ENCODE measurements around the gene TRIM8.

Gene TRIM8

DNA sequence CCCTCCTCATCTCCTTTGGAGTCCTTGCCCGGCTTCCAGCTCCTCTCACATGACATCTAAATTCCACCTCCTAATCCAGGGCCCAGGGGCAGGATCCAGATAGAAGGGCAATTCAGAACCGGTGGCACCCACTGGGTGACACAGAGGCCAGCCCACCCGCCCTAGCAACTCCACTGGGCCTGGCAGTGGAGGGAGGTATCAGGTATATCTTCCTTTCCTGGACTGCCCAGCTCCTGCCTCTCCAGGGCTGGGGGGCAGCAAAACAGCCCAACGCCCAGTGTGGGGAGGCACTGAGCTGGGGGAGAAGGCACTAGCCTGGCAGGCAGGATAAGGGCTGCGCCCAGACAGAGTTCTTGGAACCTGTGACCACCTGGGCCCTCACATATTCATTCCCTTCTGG is 10.4 kb upstream of the TRIM8 start:
- no peak for DNase-seq

DNA sequence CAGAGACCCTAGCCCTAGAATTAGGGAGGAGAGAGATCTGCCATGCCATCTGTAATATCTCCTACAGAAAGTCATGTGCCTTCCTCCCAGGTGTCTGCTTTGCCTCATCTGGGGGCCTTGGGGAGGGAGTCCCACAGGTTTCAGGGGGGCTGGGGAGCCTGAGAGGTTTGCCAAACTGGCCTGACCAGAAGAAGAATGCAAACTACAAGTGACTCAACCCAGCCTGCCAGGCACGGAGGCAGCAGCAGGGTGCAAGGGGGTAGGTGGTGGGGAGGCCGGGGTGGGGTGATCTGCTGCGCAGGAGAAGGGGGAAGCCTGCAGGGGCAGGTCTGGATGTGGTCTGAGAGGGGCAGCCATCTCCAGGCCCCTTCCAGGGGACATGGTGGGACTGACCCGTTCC is 9.6 kb upstream of the TRIM8 start:
- no peak for DNase-seq

DNA sequence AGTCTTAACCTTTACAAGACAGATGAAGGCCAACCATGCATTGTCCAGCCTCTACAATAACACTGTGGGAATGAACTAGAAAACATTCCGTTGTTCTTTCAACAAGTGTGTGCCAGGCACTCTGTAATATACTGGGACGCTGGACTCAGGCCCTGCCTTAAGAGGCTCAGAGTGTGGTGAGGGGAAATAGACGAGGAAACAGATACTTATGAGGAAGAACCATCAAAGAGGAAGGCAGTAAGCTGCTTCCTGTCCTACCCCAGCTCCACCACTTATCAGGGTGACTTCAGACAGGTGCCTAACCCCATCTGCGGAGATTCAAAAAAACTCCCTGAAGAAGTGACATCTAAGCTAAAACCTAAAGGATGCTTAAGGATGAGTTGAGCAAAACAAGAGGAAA is 8.9 kb upstream of the TRIM8 start:
- DNase-seq = no peak

DNA sequence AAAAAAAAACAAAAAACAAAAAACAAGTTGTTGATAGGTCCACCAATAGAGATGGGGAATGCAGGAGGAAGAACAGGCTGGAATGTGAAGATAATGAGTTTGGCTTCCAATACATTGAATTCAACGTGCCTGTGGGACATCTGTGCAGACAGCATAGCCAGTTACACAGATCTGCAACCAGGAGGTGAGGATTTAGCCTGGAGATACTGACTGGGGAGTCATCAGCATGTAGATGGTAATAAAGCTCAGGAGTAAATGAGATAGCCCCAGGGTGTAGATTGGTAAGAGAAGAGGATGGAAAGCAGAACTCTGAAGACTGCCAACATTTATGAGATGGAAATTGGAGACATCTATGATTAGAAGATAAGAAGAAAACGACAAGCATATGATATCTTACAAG is 4.7 kb upstream of the TRIM8 start:
- peak; percentile 25 for DNase-seq

DNA sequence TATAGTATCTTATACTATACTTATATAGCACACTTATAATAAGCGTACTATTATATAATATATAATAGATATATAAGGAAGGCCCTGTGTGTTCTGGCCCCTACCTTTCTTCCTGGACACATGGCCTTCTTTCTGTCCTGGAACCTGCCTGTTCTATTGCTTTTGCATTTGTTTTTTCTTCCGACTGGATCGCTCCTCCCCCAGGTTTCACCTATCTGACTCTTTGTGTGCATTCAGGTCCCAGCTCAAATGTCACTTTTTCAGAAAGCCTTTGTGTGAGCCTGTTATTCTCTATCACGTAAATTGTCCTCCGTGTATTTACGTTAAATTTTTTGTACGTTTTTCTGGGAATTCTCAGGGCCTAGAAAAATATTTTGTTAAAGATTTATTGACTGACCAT is 2.9 kb upstream of the TRIM8 start:
- DNase-seq = no peak

DNA sequence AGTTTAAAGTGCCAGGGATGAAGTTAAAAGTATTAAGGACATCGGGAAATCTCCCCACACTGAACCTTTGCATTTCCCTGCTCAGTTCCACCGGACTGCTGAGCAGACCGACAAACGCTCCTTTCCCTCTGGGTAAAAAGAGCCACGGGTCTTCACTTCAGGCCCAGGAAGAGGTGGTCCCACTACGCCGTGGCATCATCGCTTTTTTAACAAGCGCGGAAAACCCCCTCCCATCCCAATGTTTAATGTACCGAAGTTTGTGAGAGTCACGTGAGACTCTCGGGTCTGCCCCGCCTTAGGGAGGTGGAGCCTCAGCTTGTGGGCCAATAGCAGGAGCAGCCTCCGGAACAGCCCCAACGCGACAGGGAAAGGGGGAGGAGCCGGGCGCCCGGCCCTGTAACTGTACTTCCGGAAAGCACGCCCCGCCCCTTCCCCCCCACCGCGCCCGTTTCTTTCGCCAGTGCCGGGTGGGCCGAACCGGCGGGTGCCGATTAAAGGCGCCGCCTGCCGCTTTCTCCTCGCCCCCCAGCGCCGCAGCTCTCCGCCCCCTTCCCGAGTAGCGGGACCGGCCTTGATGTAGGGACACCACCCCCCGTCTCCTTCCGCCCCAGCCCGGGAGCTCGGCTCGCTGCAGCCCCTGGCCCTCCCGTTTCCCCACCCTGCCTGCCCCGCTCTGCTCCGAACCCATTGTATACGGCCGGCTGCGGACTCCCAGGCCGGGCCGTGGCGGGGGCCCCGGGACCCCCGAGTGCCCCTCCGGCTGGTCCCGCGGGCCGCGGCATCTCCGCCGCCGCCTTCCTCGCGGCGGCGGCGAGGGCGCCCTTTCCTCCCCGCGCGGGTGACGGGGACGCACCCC is 2.2 kb upstream of the TRIM8 start:
- DNase-seq = peak; percentile 99

DNA sequence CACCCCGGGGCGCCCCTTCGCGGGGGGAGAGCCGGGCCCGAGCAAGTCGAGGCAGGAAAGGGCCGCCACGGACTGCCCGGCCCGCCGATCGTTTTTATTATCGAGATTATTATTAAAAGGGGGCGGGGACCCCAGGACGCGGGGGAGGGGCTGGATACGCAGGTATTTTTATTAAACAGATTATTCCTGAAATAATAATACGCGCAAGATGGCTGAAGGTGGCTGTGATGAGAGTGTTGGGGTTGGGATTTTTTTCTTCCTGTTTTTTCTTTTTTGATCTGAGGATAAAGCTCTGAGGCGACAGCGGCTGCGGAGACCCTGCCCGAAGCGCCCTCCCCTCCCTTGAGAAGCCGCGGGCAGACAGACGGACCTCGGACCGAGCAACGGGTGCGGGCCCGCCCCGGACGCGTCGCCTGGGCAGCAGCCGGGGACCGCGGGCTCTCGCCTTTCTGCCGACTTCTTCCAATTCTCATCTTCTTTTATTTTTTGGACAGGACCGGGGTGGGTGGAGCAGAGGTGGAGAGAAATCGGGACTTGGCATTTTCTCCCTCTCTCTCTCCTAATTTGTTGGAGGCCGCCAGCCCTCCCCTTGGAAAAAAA is 1.4 kb upstream of the TRIM8 start:
- DNase-seq = peak; percentile 72

DNA sequence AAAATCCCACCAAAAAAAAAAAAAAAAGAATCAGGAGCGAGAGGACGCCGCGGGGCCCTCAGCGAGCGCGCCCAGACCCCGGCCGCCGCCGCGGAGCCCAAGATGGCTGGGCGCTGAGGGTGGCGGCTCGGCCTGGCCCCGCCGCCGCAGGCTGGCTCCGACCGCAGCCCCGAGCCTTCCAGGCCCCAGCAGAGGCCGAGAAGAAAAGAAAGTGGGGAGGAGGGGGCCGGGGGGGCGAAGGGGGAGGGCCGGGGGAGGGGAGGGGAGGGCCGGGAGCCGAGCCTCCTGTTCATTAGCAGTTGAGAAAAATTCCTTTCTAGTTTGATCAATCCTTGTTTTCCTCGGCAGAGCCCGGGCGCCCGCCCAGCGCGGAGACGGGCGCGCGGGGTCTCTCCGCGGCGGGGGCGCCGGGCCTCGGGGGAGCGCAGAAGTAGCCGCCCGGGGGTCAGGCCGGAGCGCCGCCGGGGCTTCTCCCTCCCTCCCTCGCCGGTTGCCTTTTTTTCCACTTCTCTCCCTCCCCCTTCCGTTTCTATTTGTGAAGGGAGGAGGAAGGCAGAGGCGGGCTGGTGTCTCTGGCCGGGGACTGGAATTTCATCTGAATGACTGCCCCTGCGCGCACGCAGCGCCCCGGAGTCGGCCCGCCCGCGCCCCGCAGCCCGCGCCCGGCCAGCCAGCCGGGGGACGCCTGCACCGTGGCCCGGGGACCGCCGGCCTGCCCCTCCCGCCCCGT is 778 bp upstream of the TRIM8 start:
- DNase-seq = peak; percentile 83

DNA sequence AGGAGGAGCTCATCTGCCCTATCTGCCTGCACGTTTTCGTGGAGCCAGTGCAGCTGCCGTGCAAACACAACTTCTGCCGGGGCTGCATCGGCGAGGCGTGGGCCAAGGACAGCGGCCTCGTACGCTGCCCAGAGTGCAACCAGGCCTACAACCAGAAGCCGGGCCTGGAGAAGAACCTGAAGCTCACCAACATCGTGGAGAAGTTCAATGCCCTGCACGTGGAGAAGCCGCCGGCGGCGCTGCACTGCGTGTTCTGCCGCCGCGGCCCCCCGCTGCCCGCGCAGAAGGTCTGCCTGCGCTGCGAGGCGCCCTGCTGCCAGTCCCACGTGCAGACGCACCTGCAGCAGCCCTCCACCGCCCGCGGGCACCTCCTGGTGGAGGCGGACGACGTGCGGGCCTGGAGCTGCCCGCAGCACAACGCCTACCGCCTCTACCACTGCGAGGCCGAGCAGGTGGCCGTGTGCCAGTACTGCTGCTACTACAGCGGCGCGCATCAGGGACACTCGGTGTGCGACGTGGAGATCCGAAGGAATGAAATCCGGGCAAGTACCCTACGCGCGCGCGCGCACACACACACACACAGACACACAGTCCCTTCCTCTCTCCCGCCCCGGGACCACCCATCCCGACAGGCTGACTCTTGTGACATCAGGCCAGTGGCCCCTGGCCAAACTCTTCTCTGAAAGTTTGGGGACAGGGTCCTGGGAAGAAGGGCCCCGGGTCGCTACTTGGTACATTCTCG is 538 bp downstream of the TRIM8 start:
- peak; percentile 89 for DNase-seq

DNA sequence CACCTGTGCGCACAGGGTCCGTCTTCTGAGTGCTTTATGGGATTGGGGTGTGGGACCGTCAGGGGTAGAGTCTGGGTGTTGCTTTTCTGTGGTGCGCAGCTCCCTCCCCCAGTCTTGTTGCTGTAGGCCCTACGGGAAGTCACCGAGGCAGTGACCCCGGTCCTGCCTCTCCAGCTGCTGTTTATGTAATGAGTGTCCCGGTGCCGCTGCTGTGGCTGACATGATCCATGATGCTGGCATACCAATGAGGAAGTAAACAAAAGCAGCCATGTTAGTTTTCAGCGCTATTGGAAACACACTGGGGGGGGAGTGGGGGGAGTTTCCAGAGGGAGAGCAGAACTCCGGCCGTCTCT is 1.1 kb downstream of the TRIM8 start:
- peak; percentile 73 for DNase-seq

DNA sequence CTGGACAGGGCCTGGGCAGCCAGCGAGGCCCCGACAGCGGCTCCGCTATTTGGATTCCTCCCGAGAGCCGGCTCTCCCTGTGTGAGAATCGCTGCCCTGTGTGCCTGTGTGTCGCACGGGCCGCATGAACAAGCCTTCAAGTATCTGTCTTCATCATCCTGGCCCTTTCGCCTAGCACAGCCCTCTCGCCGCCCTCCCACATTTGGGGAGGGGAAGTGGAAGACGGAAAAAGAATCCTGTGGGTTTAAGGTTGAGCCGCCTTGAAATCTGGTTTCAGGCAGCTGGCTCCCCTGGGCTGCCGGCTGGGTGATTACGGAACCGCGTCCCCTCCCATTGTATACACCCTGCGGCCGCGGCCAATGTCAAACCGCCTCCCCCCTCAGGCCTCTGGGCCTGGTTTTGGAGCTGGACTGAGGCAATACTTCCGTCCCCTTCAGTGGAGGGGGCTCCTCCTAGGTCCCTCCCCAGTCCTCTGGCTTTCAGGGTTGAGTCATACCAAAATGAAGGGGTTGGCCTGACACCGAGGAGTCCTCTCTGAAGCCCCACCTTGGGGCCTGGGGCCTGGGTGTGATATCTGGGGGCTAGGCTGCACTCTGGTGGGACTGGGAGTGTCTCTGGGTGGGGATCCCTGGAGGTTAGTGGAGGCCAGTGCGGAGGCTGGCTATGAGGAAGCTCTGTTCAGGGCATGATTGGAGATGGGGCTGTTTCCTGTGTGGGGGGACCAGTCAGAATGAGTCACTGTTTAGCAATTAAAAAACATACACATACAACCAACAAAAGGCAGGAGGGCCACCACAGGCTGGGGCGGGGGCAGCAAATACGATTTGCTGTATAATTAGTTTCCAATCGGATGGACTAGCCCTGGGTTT is 1.7 kb downstream of the TRIM8 start:
- peak; percentile 97 for DNase-seq

DNA sequence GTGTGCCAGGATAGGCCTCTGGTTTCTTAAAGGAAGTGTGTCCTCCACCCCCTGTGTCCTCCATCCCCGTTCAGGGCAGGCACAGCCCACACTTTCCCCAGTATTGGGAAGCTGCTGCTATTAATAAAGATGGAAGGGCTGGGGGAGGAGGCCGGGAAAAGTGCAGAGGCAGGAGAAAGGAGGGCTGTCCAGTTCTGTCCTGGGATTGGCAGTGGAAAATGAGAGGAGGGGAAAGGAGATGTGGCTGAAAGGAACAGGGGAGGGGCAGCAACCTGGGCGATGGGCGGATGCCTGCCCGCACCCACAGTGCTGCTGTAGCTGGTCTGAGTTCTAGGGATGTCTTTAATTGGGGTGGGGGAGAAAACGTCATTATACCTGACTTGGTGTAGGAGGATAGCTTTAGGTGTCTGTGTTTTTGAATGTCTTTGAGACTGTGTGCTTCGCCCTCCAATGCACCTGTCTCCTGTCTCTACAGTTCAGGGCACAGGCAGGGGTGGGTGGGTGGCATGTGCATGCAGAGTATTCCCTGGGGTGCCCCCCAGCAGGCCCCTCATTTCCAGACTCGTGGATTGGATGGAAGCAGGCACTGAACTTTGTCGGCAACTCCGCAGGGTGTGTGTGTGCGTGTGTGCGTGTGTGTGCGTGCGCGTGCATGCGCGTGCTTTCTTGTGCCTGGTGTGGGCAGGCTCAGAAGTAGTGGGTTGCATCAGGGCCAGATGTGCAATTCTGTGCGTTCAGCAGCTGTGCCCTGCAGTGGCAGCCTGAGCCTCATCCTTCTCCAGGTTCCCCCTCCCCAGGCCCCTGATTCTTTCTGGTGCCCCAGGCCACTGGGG is 2.5 kb downstream of the TRIM8 start:
- no peak for DNase-seq

DNA sequence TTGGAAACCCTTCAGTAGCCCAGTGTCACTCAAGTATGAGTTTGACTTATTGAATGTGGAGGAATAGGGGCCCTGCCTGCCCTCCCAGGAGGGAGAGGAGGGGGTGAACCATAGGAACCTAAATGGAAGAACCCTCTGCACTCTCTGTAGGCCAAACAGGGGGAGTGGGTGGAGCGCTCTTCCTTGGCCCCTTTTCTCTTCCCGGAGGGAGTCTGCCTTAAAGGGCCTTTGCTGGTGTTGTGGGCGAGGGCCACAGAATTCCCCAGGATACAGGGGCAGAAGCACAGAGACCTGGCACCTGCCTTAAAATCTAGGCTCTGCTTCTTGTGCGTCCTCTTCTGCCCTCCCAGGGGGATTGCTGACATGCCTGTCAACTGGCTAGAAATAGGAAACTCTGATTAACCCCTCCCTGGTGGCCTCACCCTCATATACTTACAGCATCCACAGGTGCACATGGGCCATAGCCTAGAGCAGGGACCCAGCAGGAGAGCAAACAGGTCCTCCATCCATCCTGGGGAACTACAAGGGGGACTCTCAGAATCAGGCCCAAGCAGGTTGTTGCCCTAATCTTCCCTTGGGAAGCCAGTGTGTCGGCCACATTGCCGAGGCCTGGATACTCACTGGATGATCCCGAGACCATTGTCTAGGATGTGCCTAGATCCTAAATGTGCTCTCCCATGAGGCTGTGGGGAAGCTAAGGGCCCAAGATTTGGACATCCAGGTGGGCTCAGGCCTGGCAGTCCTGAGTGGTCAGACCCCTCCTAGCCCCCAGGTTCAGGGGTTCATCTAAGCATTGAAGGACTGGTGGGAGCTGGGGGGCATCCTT is 3.4 kb downstream of the TRIM8 start:
- no peak for DNase-seq

DNA sequence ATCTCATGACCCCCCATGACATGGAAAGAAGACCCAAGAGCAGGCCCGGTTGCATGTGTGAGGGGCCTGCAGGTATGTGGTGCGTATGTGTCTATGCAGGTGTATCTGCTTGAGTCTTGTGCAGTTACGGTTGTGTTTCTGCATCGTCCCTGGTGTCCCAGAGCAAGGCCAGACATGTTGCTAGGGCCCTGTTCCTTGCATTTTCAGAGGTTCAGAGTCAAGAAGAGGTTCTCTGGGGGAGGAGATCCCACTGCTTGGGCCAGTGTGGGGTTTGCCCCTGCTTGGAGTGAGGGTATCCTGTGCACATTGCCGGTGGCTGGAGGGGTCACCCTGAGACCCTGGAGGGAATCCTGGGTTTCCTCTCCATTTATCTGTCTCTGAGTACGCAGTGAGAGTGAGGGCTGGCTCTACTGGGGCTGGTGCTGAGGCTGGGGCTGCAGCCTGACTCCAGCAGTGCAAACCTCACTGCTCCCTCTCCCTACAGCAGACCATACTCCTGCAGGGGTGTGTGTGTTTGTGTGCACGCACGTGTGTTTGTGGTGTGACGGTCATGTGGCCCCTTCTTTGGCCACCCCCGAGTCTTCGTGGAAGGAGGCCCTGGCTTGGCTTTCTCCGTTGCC is 4.1 kb downstream of the TRIM8 start:
- no peak for DNase-seq

DNA sequence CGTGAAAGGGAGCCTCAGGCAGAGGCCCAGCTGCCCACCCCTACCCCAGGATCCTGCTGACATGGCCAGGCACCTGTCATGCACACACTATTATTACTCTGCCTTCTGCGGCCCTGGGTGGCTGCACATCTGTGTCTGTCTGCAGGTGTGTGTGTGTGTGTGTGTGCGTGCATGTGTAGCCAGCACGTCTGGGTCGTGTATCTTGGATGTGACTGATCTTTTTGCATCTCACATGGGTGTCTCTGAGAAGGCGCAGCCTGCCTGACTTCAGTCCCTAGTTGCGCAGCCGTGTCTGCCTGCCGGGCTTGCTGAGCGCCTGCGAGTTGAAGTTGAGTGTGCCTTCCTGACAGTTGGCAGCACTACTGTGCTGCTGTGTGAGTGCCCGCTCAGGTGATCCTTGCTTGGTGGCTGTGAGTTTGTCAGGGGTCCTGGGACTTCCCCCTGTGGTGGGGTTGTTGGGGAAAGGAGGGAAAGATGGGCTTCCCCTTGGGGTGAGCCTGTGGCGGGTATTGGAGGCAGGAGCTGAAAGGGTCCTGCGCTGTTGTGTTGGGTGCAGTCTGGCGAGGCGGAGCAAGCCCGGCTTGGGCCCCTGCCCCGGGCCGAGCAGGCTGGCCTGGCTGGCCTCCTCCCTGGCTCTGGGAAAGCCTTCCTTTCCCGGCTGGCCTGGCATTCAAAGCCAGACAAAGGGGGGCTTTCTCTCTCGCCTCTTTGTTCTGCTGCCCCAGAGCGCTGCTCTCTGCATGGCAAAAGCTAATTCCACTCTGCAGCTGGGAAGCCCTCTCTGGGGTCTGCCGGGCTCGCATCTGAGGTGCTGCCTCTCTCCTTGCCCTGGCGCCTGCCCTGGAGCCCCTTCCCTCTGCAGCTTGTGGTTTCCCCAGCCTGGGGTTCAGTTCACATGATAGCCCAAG is 4.9 kb downstream of the TRIM8 start:
- DNase-seq = no peak

DNA sequence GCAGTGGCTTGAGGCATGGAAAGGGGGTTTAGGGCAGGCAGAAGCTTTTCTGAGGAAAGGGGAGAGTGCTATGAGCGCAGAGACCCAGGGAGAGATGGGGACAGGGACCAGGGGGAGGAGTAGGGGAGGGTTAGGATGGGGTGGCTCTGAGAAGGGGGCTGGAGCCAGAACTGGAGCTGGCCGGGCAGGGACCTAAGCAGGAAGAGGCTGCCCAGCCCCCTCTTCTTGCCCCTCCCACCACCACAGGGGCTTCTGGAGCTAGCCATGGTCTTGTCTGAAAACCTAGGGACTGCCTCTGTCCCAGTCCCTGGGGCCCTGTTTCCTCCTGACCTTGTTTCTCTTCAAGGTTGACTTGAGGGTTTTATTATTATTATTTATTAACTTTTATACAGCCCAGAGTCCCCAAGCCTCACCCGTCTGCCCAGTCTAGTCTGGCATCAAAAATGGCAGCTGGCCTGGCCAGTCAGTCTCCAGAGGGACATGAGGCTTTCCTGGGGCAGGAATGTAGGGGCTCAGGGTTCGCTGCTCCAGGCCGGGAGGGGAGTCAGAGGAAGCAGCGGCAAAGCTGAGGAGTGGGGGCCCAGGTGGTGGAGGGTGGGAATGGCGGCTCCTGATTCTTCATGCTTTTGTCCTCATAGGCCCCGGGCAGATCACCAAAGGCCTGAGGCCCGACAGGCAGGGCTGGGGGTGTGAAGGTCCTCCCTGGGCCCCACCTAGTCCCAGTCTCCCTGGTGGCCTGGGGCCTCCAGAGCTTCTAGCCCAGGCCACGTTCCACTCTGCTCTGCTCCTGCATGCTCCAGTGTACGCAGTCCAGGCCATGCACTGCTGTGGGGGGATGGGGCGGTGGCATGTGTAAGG is 5.7 kb downstream of the TRIM8 start:
- no peak for DNase-seq

DNA sequence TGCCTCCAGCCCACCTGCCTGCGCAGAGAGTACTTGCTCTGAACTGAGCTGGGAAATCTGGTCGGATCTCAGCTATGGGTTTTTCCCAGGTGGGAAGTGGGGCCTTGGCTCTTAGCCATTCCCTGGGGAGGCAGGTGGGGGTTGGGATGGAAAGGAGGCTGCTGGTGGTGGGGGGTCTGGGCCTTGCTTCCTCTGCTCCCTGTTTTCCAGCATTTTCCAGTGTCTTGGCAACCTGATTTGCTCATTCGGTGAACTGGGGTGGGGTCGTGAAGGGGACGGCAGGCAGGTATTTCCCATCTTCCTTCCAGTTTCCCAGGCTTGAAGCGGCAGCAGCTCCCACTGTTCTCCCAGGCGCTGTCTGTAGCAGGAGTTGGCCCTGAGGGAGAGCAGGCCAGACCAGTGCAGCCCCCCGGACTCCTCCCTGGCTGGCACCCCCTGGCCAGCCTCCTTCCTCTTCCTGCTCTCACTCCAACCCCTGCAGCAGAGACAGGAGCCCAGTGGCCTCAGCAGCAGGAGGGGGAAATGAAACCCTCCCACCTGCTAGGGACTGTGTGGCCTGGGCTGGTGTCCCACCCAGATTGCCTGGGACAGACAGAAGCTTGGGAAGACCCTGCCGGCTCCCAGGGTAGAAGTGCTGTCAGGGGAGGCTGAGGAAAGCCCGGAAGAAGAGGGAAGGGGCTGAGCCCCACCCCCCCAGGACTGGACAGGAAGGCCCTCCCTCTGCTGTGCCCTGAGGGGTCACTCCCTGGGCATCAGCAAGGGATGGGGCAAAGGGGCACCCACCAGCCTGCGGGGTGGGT is 6.6 kb downstream of the TRIM8 start:
- no peak for DNase-seq

Measured in hematopoietic multipotent progenitor cell treated with erythropoietin and hydrocortisone succinate and interleukin-3 and kit ligand, for 6 days (in vitro differentiated cells).